ENCODE results near the gene PAEP.

Gene PAEP

GRCh38 chr9:135514342-135515082 is 47.0 kb upstream of the PAEP start:
- TF ChIP-seq POLR2AphosphoS5 (IDR thresholded peaks at IDR 0.05; ENCODE audit: low read depth, low read length) (no peak), TAF1 (IDR thresholded peaks at IDR 0.05; ENCODE audit: borderline replicate concordance, insufficient read depth, low read length) (no peak), FOXP2 (optimal IDR thresholded peaks at IDR 0.05; ENCODE audit: borderline replicate concordance, extremely low read depth, extremely low read length, insufficient read depth) (no peak), SIN3A (IDR thresholded peaks at IDR 0.05; ENCODE audit: borderline replicate concordance, insufficient read depth, low read length) (no peak)

GRCh38 chr9:135515083-135515951 is 46.2 kb upstream of the PAEP start:
- TF ChIP-seq FOXP2 (optimal IDR thresholded peaks at IDR 0.05; ENCODE audit: borderline replicate concordance, extremely low read depth, extremely low read length, insufficient read depth) (no peak), SIN3A (IDR thresholded peaks at IDR 0.05; ENCODE audit: borderline replicate concordance, insufficient read depth, low read length) (no peak)

- no peak for TF ChIP-seq SIN3A (IDR thresholded peaks at IDR 0.05; ENCODE audit: borderline replicate concordance, insufficient read depth, low read length)
- TF ChIP-seq FOXP2 (optimal IDR thresholded peaks at IDR 0.05; ENCODE audit: borderline replicate concordance, extremely low read depth, extremely low read length, insufficient read depth) = no peak
- TF ChIP-seq TAF1 (IDR thresholded peaks at IDR 0.05; ENCODE audit: borderline replicate concordance, insufficient read depth, low read length) = no peak
- TF ChIP-seq POLR2AphosphoS5 (IDR thresholded peaks at IDR 0.05; ENCODE audit: low read depth, low read length) = no peak
- TF ChIP-seq REST (IDR thresholded peaks at IDR 0.05; ENCODE audit: insufficient read depth in 1 of 2, low read depth in 2 of 2, low read length in 2 of 2) = no peak
Measured at GRCh38 chr9:135516132-135516860, 45.3 kb upstream of the PAEP start.

- no peak for TF ChIP-seq TAF1 (IDR thresholded peaks at IDR 0.05; ENCODE audit: borderline replicate concordance, insufficient read depth, low read length)
- no peak for TF ChIP-seq SIN3A (IDR thresholded peaks at IDR 0.05; ENCODE audit: borderline replicate concordance, insufficient read depth, low read length)
- TF ChIP-seq REST (IDR thresholded peaks at IDR 0.05; ENCODE audit: insufficient read depth in 1 of 2, low read depth in 2 of 2, low read length in 2 of 2) = no peak
- TF ChIP-seq POLR2AphosphoS5 (IDR thresholded peaks at IDR 0.05; ENCODE audit: low read depth, low read length) = no peak
- no peak for TF ChIP-seq FOXP2 (optimal IDR thresholded peaks at IDR 0.05; ENCODE audit: borderline replicate concordance, extremely low read depth, extremely low read length, insufficient read depth)
Measured at GRCh38 chr9:135517407-135517822, 44.1 kb upstream of the PAEP start.

- no peak for TF ChIP-seq POLR2AphosphoS5 (IDR thresholded peaks at IDR 0.05; ENCODE audit: low read depth, low read length)
- no peak for TF ChIP-seq TAF1 (IDR thresholded peaks at IDR 0.05; ENCODE audit: borderline replicate concordance, insufficient read depth, low read length)
- no peak for TF ChIP-seq REST (IDR thresholded peaks at IDR 0.05; ENCODE audit: insufficient read depth in 1 of 2, low read depth in 2 of 2, low read length in 2 of 2)
- no peak for TF ChIP-seq FOXP2 (optimal IDR thresholded peaks at IDR 0.05; ENCODE audit: borderline replicate concordance, extremely low read depth, extremely low read length, insufficient read depth)
- no peak for TF ChIP-seq SIN3A (IDR thresholded peaks at IDR 0.05; ENCODE audit: borderline replicate concordance, insufficient read depth, low read length)
Measured at GRCh38 chr9:135519179-135519971, 42.2 kb upstream of the PAEP start.
